Stimulated activated CD8-positive, alpha-beta memory T cell treated with anti-CD3 and anti-CD28 coated beads, Interleukin-7, amount 100 ng/mL, for 4 hours (primary cell): ENCODE data around the gene CACNA2D2.
A peak's percentile ranks its signal among the peaks of the same experiment; 100 is the strongest.

Source experiments
- DNase-seq, 2 donors: peaks; one replicate each; pipeline ENCODE4 v3.0.0-alpha.2; 2020; ENCODE audit warnings: low read depth in 2 of 2

Gene CACNA2D2

GRCh38 chr3:50428007-50428633 is 75.3 kb downstream of the CACNA2D2 start:
- DNase-seq = peak; percentile 13 to 14

GRCh38 chr3:50427217-50427616 is 76.2 kb downstream of the CACNA2D2 start:
- no peak for DNase-seq

- DNase-seq = no peak
These were observed 77.5 kb downstream of the CACNA2D2 start for GRCh38 chr3:50425911-50426310.

- DNase-seq = no peak
These were observed 79.9 kb downstream of the CACNA2D2 start for GRCh38 chr3:50423543-50423942.

GRCh38 chr3:50422153-50422552 is 81.3 kb downstream of the CACNA2D2 start:
- no peak for DNase-seq

GRCh38 chr3:50419595-50420370 is 83.7 kb downstream of the CACNA2D2 start:
- no peak for DNase-seq

GRCh38 chr3:50418850-50419249 is 84.6 kb downstream of the CACNA2D2 start:
- DNase-seq = no peak

- DNase-seq = no peak
These were observed 85.8 kb downstream of the CACNA2D2 start for GRCh38 chr3:50417637-50418033.

GRCh38 chr3:50416736-50417636 is 86.4 kb downstream of the CACNA2D2 start:
- DNase-seq = no peak

- DNase-seq = no peak
These were observed 87.6 kb downstream of the CACNA2D2 start for GRCh38 chr3:50415816-50416215.

- no peak for DNase-seq
These were observed 88.4 kb downstream of the CACNA2D2 start for GRCh38 chr3:50415061-50415460.

- no peak for DNase-seq
These were observed 88.8 kb downstream of the CACNA2D2 start for GRCh38 chr3:50414616-50415015.

- no peak for DNase-seq
These were observed 91.1 kb downstream of the CACNA2D2 start for GRCh38 chr3:50412231-50412754.

GRCh38 chr3:50411229-50411628 is 92.2 kb downstream of the CACNA2D2 start:
- no peak for DNase-seq

- DNase-seq = no peak
These were observed 92.8 kb downstream of the CACNA2D2 start for GRCh38 chr3:50410608-50411139.

GRCh38 chr3:50410185-50410584 is 93.2 kb downstream of the CACNA2D2 start:
- DNase-seq = no peak

GRCh38 chr3:50408443-50408944 is 94.9 kb downstream of the CACNA2D2 start:
- no peak for DNase-seq

- DNase-seq = no peak
These were observed 96.9 kb downstream of the CACNA2D2 start for GRCh38 chr3:50406487-50406886.

- no peak for DNase-seq
These were observed 98.2 kb downstream of the CACNA2D2 start for GRCh38 chr3:50405249-50405648.

GRCh38 chr3:50401978-50402595 is 101.3 kb downstream of the CACNA2D2 start:
- no peak for DNase-seq

GRCh38 chr3:50396502-50396901 is 106.9 kb downstream of the CACNA2D2 start:
- DNase-seq = no peak
